ENCODE data around the gene ADAMTS14.
A peak's percentile ranks its signal among the peaks of the same experiment; 100 is the strongest.

The ADAMTS14 gene

DNA sequence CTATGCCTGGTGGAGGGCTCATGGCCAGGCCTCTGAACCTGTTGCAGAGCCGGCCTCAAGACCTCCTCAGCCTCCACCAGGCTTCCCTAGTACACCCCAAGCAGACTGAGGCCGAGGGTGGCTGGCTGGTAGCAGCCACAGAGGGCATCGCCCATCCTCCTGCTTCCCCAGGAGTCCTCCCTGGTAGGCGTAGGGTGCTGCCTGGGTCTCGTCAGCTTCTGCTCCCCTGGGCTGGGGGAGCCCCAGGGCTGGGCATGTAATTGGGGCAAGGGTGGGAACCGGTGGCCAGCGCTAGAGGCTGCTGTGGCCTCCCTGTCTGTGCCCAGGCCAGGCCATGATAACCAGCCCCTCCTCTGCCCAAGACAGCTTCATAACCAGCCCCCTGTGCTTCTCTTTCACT is 80.3 kb downstream of the ADAMTS14 start:
- Histone ChIP-seq H3K9me3 (ENCODE audit: insufficient read depth, low read length) (no peaks in the 10 kb centered on the region), H3K4me1 (ENCODE audit: insufficient read depth, insufficient read length) (no peaks in the 10 kb centered on the region), H3K4me3 (ENCODE audit: insufficient read length, low read depth) (no peak overlapping the region), H3K9ac (ENCODE audit: insufficient read length, low read depth) (no peak overlapping the region), H3K27me3 (ENCODE audit: insufficient read depth, insufficient read length) (no peaks in the 10 kb centered on the region), H3K36me3 (ENCODE audit: insufficient read depth, insufficient read length, low read length) (no peaks in the 10 kb centered on the region)
- DNase-seq (ENCODE audit: low read depth, low spot score), result no peak
- TF ChIP-seq YY1 (IDR thresholded peaks at IDR 0.05; ENCODE audit: insufficient read depth, insufficient read length) (no peak), ZNF274 (IDR thresholded peaks at IDR 0.05; ENCODE audit: low read depth, low read length) (no peak), SUZ12 (IDR thresholded peaks at IDR 0.05; ENCODE audit: extremely low read depth, insufficient read depth, insufficient read length) (no peak)

DNA sequence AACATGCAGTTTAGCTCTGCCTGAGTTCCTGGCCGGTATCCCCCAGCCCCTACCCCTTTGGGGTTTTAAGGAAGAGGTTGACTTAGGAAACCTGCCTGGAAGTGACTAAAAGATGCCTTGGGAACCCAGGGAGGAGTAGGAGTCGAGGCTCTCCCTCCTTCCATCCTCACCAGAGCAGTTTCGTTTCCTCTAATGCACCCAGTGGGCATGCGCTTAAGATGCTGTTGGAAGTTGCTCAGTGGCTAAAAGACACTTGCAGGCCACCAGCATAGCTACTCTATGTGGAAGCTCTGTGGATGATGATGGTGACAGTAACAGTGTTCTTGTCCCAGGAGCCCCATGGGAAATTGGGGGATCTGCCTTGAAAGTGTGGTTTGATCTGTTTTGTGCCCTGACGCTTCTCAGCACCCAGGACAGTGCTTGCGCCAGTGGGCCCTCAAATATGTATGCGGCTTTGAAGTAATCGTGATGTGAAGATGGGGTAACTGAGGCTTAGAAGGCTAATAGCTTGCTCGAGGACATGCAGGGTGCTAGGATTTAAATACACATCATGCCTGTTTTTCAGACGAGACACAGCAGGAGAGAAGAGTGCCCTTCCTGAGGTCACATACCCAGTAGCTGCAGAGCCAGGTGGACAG is 80.8 kb downstream of the ADAMTS14 start:
- Histone ChIP-seq H3K9ac (ENCODE audit: insufficient read length, low read depth) (no peak overlapping the region), H3K27me3 (ENCODE audit: insufficient read depth, insufficient read length) (no peaks in the 10 kb centered on the region), H3K4me1 (ENCODE audit: insufficient read depth, insufficient read length) (no peaks in the 10 kb centered on the region), H3K36me3 (ENCODE audit: insufficient read depth, insufficient read length, low read length) (no peaks in the 10 kb centered on the region), H3K4me3 (ENCODE audit: insufficient read length, low read depth) (no peak overlapping the region), H3K9me3 (ENCODE audit: insufficient read depth, low read length) (no peaks in the 10 kb centered on the region)
- no peak for DNase-seq (ENCODE audit: low read depth, low spot score)
- TF ChIP-seq ZNF274 (IDR thresholded peaks at IDR 0.05; ENCODE audit: low read depth, low read length) (no peak), SUZ12 (IDR thresholded peaks at IDR 0.05; ENCODE audit: extremely low read depth, insufficient read depth, insufficient read length) (no peak), YY1 (IDR thresholded peaks at IDR 0.05; ENCODE audit: insufficient read depth, insufficient read length) (no peak)

DNA sequence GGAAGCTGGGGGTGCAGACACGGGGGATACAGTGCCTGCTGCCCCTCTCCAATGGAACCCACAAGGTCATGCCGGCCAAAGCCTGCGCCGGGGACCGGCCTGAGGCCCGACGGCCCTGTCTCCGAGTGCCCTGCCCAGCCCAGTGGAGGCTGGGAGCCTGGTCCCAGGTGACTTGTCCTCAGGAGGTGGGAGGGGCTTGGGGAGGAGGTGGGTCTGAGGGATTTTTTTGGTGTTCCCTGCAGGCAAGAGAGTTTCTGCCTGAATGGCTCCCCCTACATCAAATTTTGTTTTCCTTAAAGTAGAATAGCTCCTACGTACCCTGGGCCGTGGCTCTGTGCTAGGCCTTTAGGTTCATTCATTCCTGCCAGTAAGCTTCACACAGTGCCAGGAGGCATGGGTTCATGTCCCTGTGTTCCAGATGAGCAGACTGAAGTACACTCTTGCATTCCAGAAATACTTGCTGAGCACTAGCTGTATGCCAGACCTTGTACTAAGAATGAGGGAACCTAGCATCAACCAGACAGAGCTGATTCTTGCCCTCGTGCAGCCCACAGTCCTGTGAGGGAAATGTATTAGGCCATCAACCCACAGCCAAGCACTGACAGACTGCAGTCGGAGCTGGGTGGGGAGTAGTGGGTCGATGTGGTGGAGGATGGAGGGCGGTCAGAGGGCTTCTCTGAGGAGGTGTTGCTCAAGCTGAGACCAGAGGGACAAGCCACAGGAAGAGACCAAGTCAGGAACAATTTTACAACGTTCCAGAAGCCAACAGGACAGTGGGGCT is 81.7 kb downstream of the ADAMTS14 start:
- Histone ChIP-seq H3K36me3 (ENCODE audit: insufficient read depth, insufficient read length, low read length) (no peaks in the 10 kb centered on the region), H3K9me3 (ENCODE audit: insufficient read depth, low read length) (no peaks in the 10 kb centered on the region), H3K4me3 (ENCODE audit: insufficient read length, low read depth) (no peak overlapping the region), H3K4me1 (ENCODE audit: insufficient read depth, insufficient read length) (no peaks in the 10 kb centered on the region), H3K9ac (ENCODE audit: insufficient read length, low read depth) (no peak overlapping the region), H3K27me3 (ENCODE audit: insufficient read depth, insufficient read length) (no peaks in the 10 kb centered on the region)
- no peak for DNase-seq (ENCODE audit: low read depth, low spot score)
- no peak for TF ChIP-seq YY1 (IDR thresholded peaks at IDR 0.05; ENCODE audit: insufficient read depth, insufficient read length)
- TF ChIP-seq ZNF274 (IDR thresholded peaks at IDR 0.05; ENCODE audit: low read depth, low read length), result no peak
- no peak for TF ChIP-seq SUZ12 (IDR thresholded peaks at IDR 0.05; ENCODE audit: extremely low read depth, insufficient read depth, insufficient read length)

DNA sequence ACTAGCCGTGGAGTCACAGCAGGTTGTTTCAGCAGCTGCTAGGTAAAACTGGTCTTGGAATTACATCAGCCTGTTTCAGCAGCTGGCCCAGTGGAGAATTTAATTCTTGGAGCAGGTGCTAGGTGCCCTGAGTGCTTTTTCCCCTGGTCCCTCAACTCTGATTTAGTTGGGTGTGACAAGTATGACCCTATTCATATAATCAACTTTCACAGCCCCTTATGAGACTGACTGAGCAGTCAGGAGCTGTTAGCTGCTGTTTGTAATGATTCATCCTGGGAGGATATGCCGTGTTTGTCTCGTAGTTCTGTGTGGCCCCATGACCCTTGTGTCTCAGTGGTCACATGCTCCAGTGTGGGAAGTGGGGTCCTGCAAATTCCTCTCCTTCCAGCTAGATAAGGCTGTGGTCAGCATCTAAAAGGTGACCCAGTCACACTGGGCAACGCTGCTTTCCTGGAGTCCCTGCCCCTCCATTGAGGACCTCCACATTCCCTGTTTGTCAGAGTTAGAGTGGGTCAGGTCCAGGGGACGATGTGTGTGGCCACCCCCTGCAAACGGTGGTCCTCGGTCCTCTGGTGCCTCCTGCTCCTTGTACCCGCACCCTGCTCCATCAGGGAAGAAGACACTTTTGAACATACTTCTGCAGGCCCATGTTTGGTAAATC is 84.5 kb downstream of the ADAMTS14 start:
- H3K9me3 ChIP-seq (ENCODE audit: insufficient read depth, low read length), result no peaks in the 10 kb centered on the region
- H3K27me3 ChIP-seq (ENCODE audit: insufficient read depth, insufficient read length), result no peaks in the 10 kb centered on the region
- H3K4me3 ChIP-seq (ENCODE audit: insufficient read length, low read depth), result no peak overlapping the region
- TF ChIP-seq YY1 (IDR thresholded peaks at IDR 0.05; ENCODE audit: insufficient read depth, insufficient read length) (no peak), SUZ12 (IDR thresholded peaks at IDR 0.05; ENCODE audit: extremely low read depth, insufficient read depth, insufficient read length) (no peak), ZNF274 (IDR thresholded peaks at IDR 0.05; ENCODE audit: low read depth, low read length) (no peak)
- peaks cover 13% of the 10 kb centered on the region for H3K4me1 ChIP-seq (ENCODE audit: insufficient read depth, insufficient read length)
- no peaks in the 10 kb centered on the region for H3K36me3 ChIP-seq (ENCODE audit: insufficient read depth, insufficient read length, low read length)
- H3K9ac ChIP-seq (ENCODE audit: insufficient read length, low read depth), result no peak overlapping the region
- no peak for DNase-seq (ENCODE audit: low read depth, low spot score)

DNA sequence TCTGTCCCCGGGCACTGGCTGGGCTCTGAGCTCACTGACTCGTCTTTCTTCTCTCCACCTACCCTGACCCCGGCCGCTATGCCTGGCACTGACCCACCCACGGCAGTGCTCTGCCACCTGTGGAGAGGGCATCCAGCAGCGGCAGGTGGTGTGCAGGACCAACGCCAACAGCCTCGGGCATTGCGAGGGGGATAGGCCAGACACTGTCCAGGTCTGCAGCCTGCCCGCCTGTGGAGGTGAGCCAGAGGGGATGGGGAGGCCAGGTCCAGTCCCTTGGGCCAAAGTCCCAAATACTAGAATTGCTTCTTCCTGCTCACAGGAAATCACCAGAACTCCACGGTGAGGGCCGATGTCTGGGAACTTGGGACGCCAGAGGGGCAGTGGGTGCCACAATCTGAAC is 85.5 kb downstream of the ADAMTS14 start:
- TF ChIP-seq ZNF274 (IDR thresholded peaks at IDR 0.05; ENCODE audit: low read depth, low read length) (no peak), SUZ12 (IDR thresholded peaks at IDR 0.05; ENCODE audit: extremely low read depth, insufficient read depth, insufficient read length) (no peak), YY1 (IDR thresholded peaks at IDR 0.05; ENCODE audit: insufficient read depth, insufficient read length) (no peak)
- Histone ChIP-seq H3K4me3 (ENCODE audit: insufficient read length, low read depth) (no peak overlapping the region), H3K9ac (ENCODE audit: insufficient read length, low read depth) (no peak overlapping the region), H3K36me3 (ENCODE audit: insufficient read depth, insufficient read length, low read length) (no peaks in the 10 kb centered on the region), H3K27me3 (ENCODE audit: insufficient read depth, insufficient read length) (no peaks in the 10 kb centered on the region), H3K9me3 (ENCODE audit: insufficient read depth, low read length) (no peaks in the 10 kb centered on the region), H3K4me1 (ENCODE audit: insufficient read depth, insufficient read length) (peaks cover 17% of the 10 kb centered on the region)
- DNase-seq (ENCODE audit: low read depth, low spot score), result no peak

DNA sequence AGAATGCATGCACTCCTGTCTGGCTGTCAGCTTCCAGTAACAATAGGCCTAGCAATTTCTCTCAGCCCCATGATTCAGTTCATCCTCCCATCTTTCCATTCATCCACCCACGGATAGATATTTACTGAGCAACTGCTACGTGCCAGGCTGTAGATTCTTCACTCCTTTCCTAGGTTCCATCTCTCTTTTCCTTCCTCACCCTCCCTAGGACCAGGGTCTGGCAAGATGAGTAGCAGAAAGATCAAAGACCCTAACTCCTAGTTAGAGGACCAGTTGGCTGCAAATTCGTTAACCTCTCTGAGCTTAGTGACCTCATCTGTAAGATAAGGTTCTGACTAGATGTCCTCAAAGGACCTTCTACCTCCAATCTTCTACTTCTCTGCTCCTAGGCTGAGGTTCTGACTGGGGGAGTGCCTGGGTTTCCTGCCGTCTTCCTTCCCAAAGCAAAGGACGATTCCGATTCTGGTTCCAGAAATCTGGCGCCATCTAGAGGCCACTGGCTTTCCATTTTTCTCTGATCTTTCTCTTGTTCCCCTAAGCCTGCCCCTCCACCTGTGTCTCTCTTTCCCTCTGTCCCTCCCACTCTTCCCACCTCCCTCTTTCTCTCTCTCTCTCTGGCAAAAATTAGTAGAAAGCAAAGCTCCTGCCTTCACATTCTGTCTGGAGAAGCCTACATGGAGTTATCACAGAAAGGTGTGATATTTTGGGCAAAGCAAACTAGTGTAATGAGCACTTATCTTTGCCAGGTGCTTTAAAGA is 86.6 kb downstream of the ADAMTS14 start:
- TF ChIP-seq YY1 (IDR thresholded peaks at IDR 0.05; ENCODE audit: insufficient read depth, insufficient read length), result no peak
- no peak for TF ChIP-seq ZNF274 (IDR thresholded peaks at IDR 0.05; ENCODE audit: low read depth, low read length)
- TF ChIP-seq SUZ12 (IDR thresholded peaks at IDR 0.05; ENCODE audit: extremely low read depth, insufficient read depth, insufficient read length), result no peak
- Histone ChIP-seq H3K36me3 (ENCODE audit: insufficient read depth, insufficient read length, low read length) (no peaks in the 10 kb centered on the region), H3K9me3 (ENCODE audit: insufficient read depth, low read length) (no peaks in the 10 kb centered on the region), H3K9ac (ENCODE audit: insufficient read length, low read depth) (no peak overlapping the region), H3K4me3 (ENCODE audit: insufficient read length, low read depth) (no peak overlapping the region), H3K27me3 (ENCODE audit: insufficient read depth, insufficient read length) (no peaks in the 10 kb centered on the region), H3K4me1 (ENCODE audit: insufficient read depth, insufficient read length) (peaks cover 17% of the 10 kb centered on the region)
- peak; percentile 62 for DNase-seq (ENCODE audit: low read depth, low spot score)

Data from NT2/D1 (cell line).